ENCODE results near the gene SNX25. TPM values are rescaled to one million over a fixed set of nuclear protein-coding genes. Genes with fewer than 3 reads are reported as not detected.

The SNX25 gene
- total and polyA plus RNA-seq, 10 of the 15 experiments (the other 5 are each of a cell fraction or from before 2014, with no cell fraction given), result 11.2 to 117 (median 62.8) TPM

GRCh38 chr4:185412412-185412811, 203.0 kb downstream of the SNX25 start:
- intact Hi-C loops (cut with micrococcal nuclease; ENCODE audit: unreplicated experiment) (no loop called here), in situ Hi-C loops (cut with MboI) (no loop called here)
- no peak overlapping the region for H3K9ac ChIP-seq (ENCODE audit: control insufficient read depth, insufficient read depth, low read length)
- 97% methylated on average over 5 of the region's 5 CpGs for WGBS (ENCODE audit: insufficient coverage, insufficient replicate concordance, low lambda C conversion rate, missing lambda C conversion rate)
- H2AFZ ChIP-seq (ENCODE audit: control insufficient read depth, low read depth, low read length), result no peak overlapping the region
- H3K4me1 ChIP-seq (ENCODE audit: control insufficient read depth, insufficient read depth, low read length), result no peaks in the 10 kb centered on the region
- no peaks in the 10 kb centered on the region for H4K20me1 ChIP-seq (ENCODE audit: control insufficient read depth, insufficient read depth)
- ChIA-PET POLR2A (interaction anchor here (1.1 kb wide), 1 partner anchor 9 kb away, joined by 4 read pairs; no protein-coding TSS in a partner anchor), SMC1A (ENCODE audit: uncharacterized antibody, unreplicated experiment) (interaction anchor here (0.6 to 1.4 kb wide), 4 partner anchors 13 to 185 kb away, joined by 3 to 5 read pairs (median 3); no protein-coding TSS in a partner anchor), RAD21 (ENCODE audit: unreplicated experiment) (no interaction called here), CTCF (interaction anchor here (0.6 to 1.5 kb wide), 2 partner anchors 9 to 16 kb away, joined by 4 read pairs; no protein-coding TSS in a partner anchor)
- TF ChIP-seq RBBP5 (conservative IDR thresholded peaks at IDR 0.05) (no peak), EED (IDR thresholded peaks at IDR 0.05; ENCODE audit: low read depth) (no peak), RCOR1 (conservative IDR thresholded peaks at IDR 0.05; ENCODE audit: low read depth, low read length) (no peak), SUZ12 (IDR thresholded peaks at IDR 0.05; ENCODE audit: unreplicated experiment) (no peak), FOXM1 (IDR thresholded peaks at IDR 0.05; ENCODE audit: low read depth, low read length) (no peak), GABPA (IDR thresholded peaks at IDR 0.05; ENCODE audit: low read depth) (no peak), CEBPZ (IDR thresholded peaks at IDR 0.05; ENCODE audit: low read depth, low read length) (no peak), SP1 (IDR thresholded peaks at IDR 0.05; ENCODE audit: low read depth, low read length) (no peak)
- no peak overlapping the region for H3K27ac ChIP-seq (ENCODE audit: control insufficient read depth, insufficient read depth)
- H3K79me2 ChIP-seq (ENCODE audit: control insufficient read depth, insufficient read depth, low read length), result no peaks in the 10 kb centered on the region
- DNase-seq (ENCODE audit: low read depth, low spot score) (no peak), FAIRE-seq (no peak), ATAC-seq (no peak)
- no TSS peak for BruUV-seq (replicated peaks)
- H3K4me2 ChIP-seq (ENCODE audit: control insufficient read depth, insufficient read depth), result no peak overlapping the region
- no peak overlapping the region for H3K4me3 ChIP-seq
- H3K27me3 ChIP-seq (replicated peaks in 1 of 2; ENCODE audit: control insufficient read depth in 2 of 2, insufficient read depth in 2 of 2, low read length in 1 of 2), result no peaks in the 10 kb centered on the region
- H3K36me3 ChIP-seq (ENCODE audit: control insufficient read depth in 2 of 2, insufficient read depth in 2 of 2, low read length in 1 of 2), result peaks cover 0 to 30% of the 10 kb centered on the region in 2 experiments; a peak in 3 of 4 replicates
- H3K9me3 ChIP-seq (replicated peaks; ENCODE audit: control insufficient read depth, insufficient read depth, low read length), result peaks cover 2% of the 10 kb centered on the region; the same call in 2 of the 3 replicates

Other genes starting within 250 kb of the SNX25 start
- not detected in 2 replicates for gene HELT, start 191.1 kb upstream of the SNX25 start, total RNA-seq (2014; rRNA removed)
- gene HELT, start 191.1 kb upstream of the SNX25 start, total RNA-seq (2014; rRNA removed; fragmentation: Illumina TruSeq; extraction: Trizol), result not detected in 2 replicates
- gene HELT, start 191.1 kb upstream of the SNX25 start, total RNA-seq (2021), result not detected in 2 replicates
- gene HELT, start 191.1 kb upstream of the SNX25 start, polyA plus RNA-seq (2011; rRNA removed), result not detected in 2 replicates
- gene HELT, start 191.1 kb upstream of the SNX25 start, polyA plus RNA-seq (2014; fragmentation: Illumina TruSeq; extraction: Trizol), result not detected in 2 replicates
- not detected for gene HELT, start 191.1 kb upstream of the SNX25 start, polyA plus RNA-seq (2014; fragmentation: Nextera tagmentation; extraction: Ambion mirVana)
- gene HELT, start 191.1 kb upstream of the SNX25 start, polyA plus RNA-seq (2014; rRNA removed), result not detected in 2 replicates
- not detected for gene HELT, start 191.1 kb upstream of the SNX25 start, polyA plus RNA-seq (2016; fragmentation: Nextera tagmentation; extraction: Ambion mirVana)
- gene SLC25A4, start 66.3 kb upstream of the SNX25 start, total RNA-seq (2014; rRNA removed), result 41.5 and 42.9 TPM in 2 replicates
- gene SLC25A4, start 66.3 kb upstream of the SNX25 start, total RNA-seq (2014; rRNA removed; fragmentation: Illumina TruSeq; extraction: Trizol), result 21.3 and 21.4 TPM in 2 replicates
- 45.0 and 45.4 TPM in 2 replicates for gene SLC25A4, start 66.3 kb upstream of the SNX25 start, total RNA-seq (2021)
- gene SLC25A4, start 66.3 kb upstream of the SNX25 start, polyA plus RNA-seq (2011; rRNA removed), result 12.0 and 12.6 TPM in 2 replicates
- 14.7 and 21.0 TPM in 2 replicates for gene SLC25A4, start 66.3 kb upstream of the SNX25 start, polyA plus RNA-seq (2014; fragmentation: Illumina TruSeq; extraction: Trizol)
- 10 to 100 TPM; 17.4 to 35.9 TPM for gene SLC25A4, start 66.3 kb upstream of the SNX25 start, polyA plus RNA-seq (2014; fragmentation: Nextera tagmentation; extraction: Ambion mirVana)
- 40.5 and 40.9 TPM in 2 replicates for gene SLC25A4, start 66.3 kb upstream of the SNX25 start, polyA plus RNA-seq (2014; rRNA removed)
- 100 to 1,000 TPM; 156 to 161 TPM for gene SLC25A4, start 66.3 kb upstream of the SNX25 start, polyA plus RNA-seq (2016; fragmentation: Nextera tagmentation; extraction: Ambion mirVana)
- 27.2 and 34.2 TPM in 2 replicates for gene CFAP97, start 5.6 kb upstream of the SNX25 start, total RNA-seq (2014; rRNA removed)
- gene CFAP97, start 5.6 kb upstream of the SNX25 start, total RNA-seq (2014; rRNA removed; fragmentation: Illumina TruSeq; extraction: Trizol), result 62.7 TPM in 2 replicates
- 49.1 and 50.4 TPM in 2 replicates for gene CFAP97, start 5.6 kb upstream of the SNX25 start, total RNA-seq (2021)
- 29.9 and 43.1 TPM in 2 replicates for gene CFAP97, start 5.6 kb upstream of the SNX25 start, polyA plus RNA-seq (2011; rRNA removed)
- 48.9 and 64.2 TPM in 2 replicates for gene CFAP97, start 5.6 kb upstream of the SNX25 start, polyA plus RNA-seq (2014; fragmentation: Illumina TruSeq; extraction: Trizol)
- 10 to 100 TPM; 27.2 to 47.5 TPM for gene CFAP97, start 5.6 kb upstream of the SNX25 start, polyA plus RNA-seq (2014; fragmentation: Nextera tagmentation; extraction: Ambion mirVana)
- gene CFAP97, start 5.6 kb upstream of the SNX25 start, polyA plus RNA-seq (2014; rRNA removed), result 21.7 and 26.4 TPM in 2 replicates
- 10 to 100 TPM; 48.5 to 50.8 TPM for gene CFAP97, start 5.6 kb upstream of the SNX25 start, polyA plus RNA-seq (2016; fragmentation: Nextera tagmentation; extraction: Ambion mirVana)
- 0.82 and 0.85 TPM in 2 replicates for gene LRP2BP, start 186.3 kb downstream of the SNX25 start, total RNA-seq (2014; rRNA removed)
- 0.55 and 0.81 TPM in 2 replicates for gene LRP2BP, start 186.3 kb downstream of the SNX25 start, total RNA-seq (2014; rRNA removed; fragmentation: Illumina TruSeq; extraction: Trizol)
- gene LRP2BP, start 186.3 kb downstream of the SNX25 start, total RNA-seq (2021), result 0.48 and 0.62 TPM in 2 replicates
- gene LRP2BP, start 186.3 kb downstream of the SNX25 start, polyA plus RNA-seq (2011; rRNA removed), result 1.2 and 2.3 TPM in 2 replicates
- gene LRP2BP, start 186.3 kb downstream of the SNX25 start, polyA plus RNA-seq (2014; fragmentation: Illumina TruSeq; extraction: Trizol), result 0.16 and 0.29 TPM in 2 replicates
- gene LRP2BP, start 186.3 kb downstream of the SNX25 start, polyA plus RNA-seq (2014; fragmentation: Nextera tagmentation; extraction: Ambion mirVana), result 1 to 10 TPM; 1.5 to 2.3 TPM
- 0.27 and 0.39 TPM in 2 replicates for gene LRP2BP, start 186.3 kb downstream of the SNX25 start, polyA plus RNA-seq (2014; rRNA removed)
- gene LRP2BP, start 186.3 kb downstream of the SNX25 start, polyA plus RNA-seq (2016; fragmentation: Nextera tagmentation; extraction: Ambion mirVana), result 1 to 10 TPM; 4.5 to 5.2 TPM
- gene ANKRD37, start 187.2 kb downstream of the SNX25 start, total RNA-seq (2014; rRNA removed), result 21.0 and 26.8 TPM in 2 replicates
- 11.4 and 13.4 TPM in 2 replicates for gene ANKRD37, start 187.2 kb downstream of the SNX25 start, total RNA-seq (2014; rRNA removed; fragmentation: Illumina TruSeq; extraction: Trizol)
- gene ANKRD37, start 187.2 kb downstream of the SNX25 start, total RNA-seq (2021), result 18.6 and 19.9 TPM in 2 replicates
- gene ANKRD37, start 187.2 kb downstream of the SNX25 start, polyA plus RNA-seq (2011; rRNA removed), result 67.9 and 80.1 TPM in 2 replicates
- 9.9 and 10.6 TPM in 2 replicates for gene ANKRD37, start 187.2 kb downstream of the SNX25 start, polyA plus RNA-seq (2014; fragmentation: Illumina TruSeq; extraction: Trizol)
- 10 to 100 TPM; 24.1 to 24.2 TPM for gene ANKRD37, start 187.2 kb downstream of the SNX25 start, polyA plus RNA-seq (2014; fragmentation: Nextera tagmentation; extraction: Ambion mirVana)
- 23.5 and 32.2 TPM in 2 replicates for gene ANKRD37, start 187.2 kb downstream of the SNX25 start, polyA plus RNA-seq (2014; rRNA removed)
- gene ANKRD37, start 187.2 kb downstream of the SNX25 start, polyA plus RNA-seq (2016; fragmentation: Nextera tagmentation; extraction: Ambion mirVana), result 10 to 100 TPM; 52.1 to 57.3 TPM
- gene UFSP2, start 216.4 kb downstream of the SNX25 start, total RNA-seq (2014; rRNA removed), result 31.6 and 35.9 TPM in 2 replicates
- gene UFSP2, start 216.4 kb downstream of the SNX25 start, total RNA-seq (2014; rRNA removed; fragmentation: Illumina TruSeq; extraction: Trizol), result 34.5 and 37.4 TPM in 2 replicates
- 23.3 and 25.4 TPM in 2 replicates for gene UFSP2, start 216.4 kb downstream of the SNX25 start, total RNA-seq (2021)
- 53.1 and 91.4 TPM in 2 replicates for gene UFSP2, start 216.4 kb downstream of the SNX25 start, polyA plus RNA-seq (2011; rRNA removed)
- gene UFSP2, start 216.4 kb downstream of the SNX25 start, polyA plus RNA-seq (2014; fragmentation: Illumina TruSeq; extraction: Trizol), result 34.2 and 54.4 TPM in 2 replicates
- gene UFSP2, start 216.4 kb downstream of the SNX25 start, polyA plus RNA-seq (2014; fragmentation: Nextera tagmentation; extraction: Ambion mirVana), result 10 to 100 TPM; 40.9 to 42.5 TPM
- 26.4 and 30.8 TPM in 2 replicates for gene UFSP2, start 216.4 kb downstream of the SNX25 start, polyA plus RNA-seq (2014; rRNA removed)
- gene UFSP2, start 216.4 kb downstream of the SNX25 start, polyA plus RNA-seq (2016; fragmentation: Nextera tagmentation; extraction: Ambion mirVana), result 10 to 100 TPM; 49.0 to 51.5 TPM